Keratinocyte (primary cell): Measurements from ENCODE around the gene ELP5.

ENCODE experiments used
- EZH2 ChIP-seq: IDR thresholded peaks from one replicate; pipeline ENCODE4 v1.6.1; 2012; ENCODE audit warnings: inconsistent platforms, mild to moderate bottlenecking, low read length, moderate library complexity
- TF ChIP-seq, protein P1 (sequence below), 3 experiments: IDR thresholded peaks in 1 of 3; conservative IDR thresholded peaks in 1 of 3; optimal IDR thresholded peaks in 1 of 3; 2 replicates in 2 of 3; 3 replicates in 1 of 3; pipeline versions ENCODE3 to v1.5.1; 2011; ENCODE audit warnings: low read length in 3 of 3, mild to moderate bottlenecking in 3 of 3, moderate library complexity in 2 of 3, control low read depth in 1 of 3, inconsistent platforms in 1 of 3; ENCODE audit not compliant: insufficient read depth in 2 of 3; ENCODE audit errors: extremely low read depth in 1 of 3

- TF ChIP-seq, protein P1, sequence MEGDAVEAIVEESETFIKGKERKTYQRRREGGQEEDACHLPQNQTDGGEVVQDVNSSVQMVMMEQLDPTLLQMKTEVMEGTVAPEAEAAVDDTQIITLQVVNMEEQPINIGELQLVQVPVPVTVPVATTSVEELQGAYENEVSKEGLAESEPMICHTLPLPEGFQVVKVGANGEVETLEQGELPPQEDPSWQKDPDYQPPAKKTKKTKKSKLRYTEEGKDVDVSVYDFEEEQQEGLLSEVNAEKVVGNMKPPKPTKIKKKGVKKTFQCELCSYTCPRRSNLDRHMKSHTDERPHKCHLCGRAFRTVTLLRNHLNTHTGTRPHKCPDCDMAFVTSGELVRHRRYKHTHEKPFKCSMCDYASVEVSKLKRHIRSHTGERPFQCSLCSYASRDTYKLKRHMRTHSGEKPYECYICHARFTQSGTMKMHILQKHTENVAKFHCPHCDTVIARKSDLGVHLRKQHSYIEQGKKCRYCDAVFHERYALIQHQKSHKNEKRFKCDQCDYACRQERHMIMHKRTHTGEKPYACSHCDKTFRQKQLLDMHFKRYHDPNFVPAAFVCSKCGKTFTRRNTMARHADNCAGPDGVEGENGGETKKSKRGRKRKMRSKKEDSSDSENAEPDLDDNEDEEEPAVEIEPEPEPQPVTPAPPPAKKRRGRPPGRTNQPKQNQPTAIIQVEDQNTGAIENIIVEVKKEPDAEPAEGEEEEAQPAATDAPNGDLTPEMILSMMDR (optimal IDR thresholded peaks at IDR 0.05 in 1 of 3, IDR thresholded peaks at IDR 0.05 in 1 of 3, conservative IDR thresholded peaks at IDR 0.05 in 1 of 3; ENCODE audit: extremely low read depth in 1 of 3, insufficient read depth in 2 of 3, low read length in 3 of 3) = no peak
- no peak for TF ChIP-seq EZH2
Measured at GRCh38 chr17:7258731-7259554, 6.9 kb downstream of the ELP5 start.
